Bone marrow (tissue), 2 donors: Measurements from ENCODE around the gene CREB5.

Experiments
- DNase-seq, 2 donors: peaks; one replicate each; lab custom pipeline; 2025; lab: John Stamatoyannopoulos, UW

CREB5 gene

GRCh38 chr7:28435152-28435551 is 22.8 kb downstream of the CREB5 start:
- no peak for DNase-seq

GRCh38 chr7:28435732-28436378 is 23.5 kb downstream of the CREB5 start:
- DNase-seq = no peak

GRCh38 chr7:28440055-28440601 is 27.8 kb downstream of the CREB5 start:
- DNase-seq = no peak

GRCh38 chr7:28442540-28443420 is 30.5 kb downstream of the CREB5 start:
- no peak for DNase-seq

- DNase-seq = no peak
Measured at GRCh38 chr7:28446131-28446530, 33.8 kb downstream of the CREB5 start.

- DNase-seq = no peak
Measured at GRCh38 chr7:28447071-28447470, 34.8 kb downstream of the CREB5 start.

- DNase-seq = no peak
Measured at GRCh38 chr7:28448708-28449107, 36.4 kb downstream of the CREB5 start.

GRCh38 chr7:28452681-28453080 is 40.4 kb downstream of the CREB5 start:
- no peak for DNase-seq

GRCh38 chr7:28455486-28455885 is 43.2 kb downstream of the CREB5 start:
- no peak for DNase-seq

- DNase-seq = no peak
Measured at GRCh38 chr7:28456044-28456443, 43.7 kb downstream of the CREB5 start.

- DNase-seq = no peak
Measured at GRCh38 chr7:28458732-28459131, 46.4 kb downstream of the CREB5 start.

GRCh38 chr7:28459306-28459705 is 47.0 kb downstream of the CREB5 start:
- DNase-seq = no peak

- DNase-seq = no peak
Measured at GRCh38 chr7:28465697-28466096, 53.4 kb downstream of the CREB5 start.

- no peak for DNase-seq
Measured at GRCh38 chr7:28466341-28466740, 54.0 kb downstream of the CREB5 start.

GRCh38 chr7:28466885-28467284 is 54.6 kb downstream of the CREB5 start:
- no peak for DNase-seq

- DNase-seq = no peak
Measured at GRCh38 chr7:28469562-28469961, 57.2 kb downstream of the CREB5 start.

GRCh38 chr7:28470344-28470743 is 58.0 kb downstream of the CREB5 start:
- no peak for DNase-seq

GRCh38 chr7:28472332-28472731 is 60.0 kb downstream of the CREB5 start:
- no peak for DNase-seq

GRCh38 chr7:28473571-28474281 is 61.4 kb downstream of the CREB5 start:
- DNase-seq = no peak

- DNase-seq = no peak
Measured at GRCh38 chr7:28474282-28474638, 61.9 kb downstream of the CREB5 start.

- DNase-seq = no peak
Measured at GRCh38 chr7:28474640-28475039, 62.3 kb downstream of the CREB5 start.

- no peak for DNase-seq
Measured at GRCh38 chr7:28477041-28477442, 64.7 kb downstream of the CREB5 start.

GRCh38 chr7:28478656-28479055 is 66.3 kb downstream of the CREB5 start:
- no peak for DNase-seq
